ENCODE results near the gene DENND5A. TPM values are rescaled to one million over a fixed set of nuclear protein-coding genes. Genes with fewer than 3 reads are reported as not detected.

Gene DENND5A
- total RNA-seq, 1 experiment from 2014 or later, result 37.7 TPM

DNA sequence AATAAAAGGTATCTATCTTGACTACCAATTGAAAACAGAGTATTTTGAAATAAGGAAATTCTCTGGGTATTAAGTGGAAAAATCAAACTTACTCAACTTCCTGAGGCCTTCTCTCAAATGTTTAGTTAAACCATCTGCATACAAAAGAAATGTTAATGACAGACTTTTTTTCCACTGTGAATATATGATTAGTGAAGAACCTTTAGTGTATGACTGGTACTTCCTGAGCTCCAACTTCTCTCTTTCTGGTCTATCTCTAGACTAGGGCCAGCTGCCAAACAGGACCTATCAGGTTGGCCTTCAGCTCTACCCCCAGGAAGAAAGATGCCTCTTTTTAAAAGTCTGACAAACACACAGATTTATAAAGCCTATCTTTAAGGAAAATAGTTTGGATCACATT is 105.0 kb downstream of the DENND5A start:
- intact Hi-C loops (cut with micrococcal nuclease), result loop anchor here (10.0 kb wide), 1 partner anchor 105 kb away; the partner anchor contains the start of gene DENND5A
- Histone ChIP-seq H3K9me3 (ENCODE audit: low read length) (no peaks in the 10 kb centered on the region), H3F3A (ENCODE audit: low read length, unreplicated experiment) (no peaks in the 10 kb centered on the region), H3K79me2 (ENCODE audit: low read length) (no peaks in the 10 kb centered on the region), H4K20me1 (ENCODE audit: low read length) (0 out of 2 replicates have a peak, but pooled peaks cover 4% of the 10 kb centered on the region), H3K9ac (ENCODE audit: low read length) (no peak overlapping the region), H3K27ac (ENCODE audit: low read length) (no peak overlapping the region), H3K4me1 (ENCODE audit: insufficient read depth, low read length) (peaks cover 12% of the 10 kb centered on the region), H3K9me2 (replicated peaks; ENCODE audit: low read length) (no peaks in the 10 kb centered on the region), H3K27me3 (ENCODE audit: low read length) (no peaks in the 10 kb centered on the region), H2AFZ (ENCODE audit: low read length) (no peak overlapping the region), H3K4me2 (ENCODE audit: low read length) (no peak overlapping the region), H3K4me3 (ENCODE audit: low read length) (no peak overlapping the region), H3K36me3 (ENCODE audit: low read depth, low read length) (0 out of 2 replicates have a peak, but pooled peaks cover 4% of the 10 kb centered on the region)
- ATAC-seq, result peak; percentile 51
- TF ChIP-seq, protein P1, sequence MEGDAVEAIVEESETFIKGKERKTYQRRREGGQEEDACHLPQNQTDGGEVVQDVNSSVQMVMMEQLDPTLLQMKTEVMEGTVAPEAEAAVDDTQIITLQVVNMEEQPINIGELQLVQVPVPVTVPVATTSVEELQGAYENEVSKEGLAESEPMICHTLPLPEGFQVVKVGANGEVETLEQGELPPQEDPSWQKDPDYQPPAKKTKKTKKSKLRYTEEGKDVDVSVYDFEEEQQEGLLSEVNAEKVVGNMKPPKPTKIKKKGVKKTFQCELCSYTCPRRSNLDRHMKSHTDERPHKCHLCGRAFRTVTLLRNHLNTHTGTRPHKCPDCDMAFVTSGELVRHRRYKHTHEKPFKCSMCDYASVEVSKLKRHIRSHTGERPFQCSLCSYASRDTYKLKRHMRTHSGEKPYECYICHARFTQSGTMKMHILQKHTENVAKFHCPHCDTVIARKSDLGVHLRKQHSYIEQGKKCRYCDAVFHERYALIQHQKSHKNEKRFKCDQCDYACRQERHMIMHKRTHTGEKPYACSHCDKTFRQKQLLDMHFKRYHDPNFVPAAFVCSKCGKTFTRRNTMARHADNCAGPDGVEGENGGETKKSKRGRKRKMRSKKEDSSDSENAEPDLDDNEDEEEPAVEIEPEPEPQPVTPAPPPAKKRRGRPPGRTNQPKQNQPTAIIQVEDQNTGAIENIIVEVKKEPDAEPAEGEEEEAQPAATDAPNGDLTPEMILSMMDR (conservative IDR thresholded peaks at IDR 0.05; ENCODE audit: low read depth, low read length), result no peak
- TF ChIP-seq EZH2 (IDR thresholded peaks at IDR 0.05; ENCODE audit: low read length, unreplicated experiment) (no peak), EZH2phosphoT487 (IDR thresholded peaks at IDR 0.05; ENCODE audit: borderline replicate concordance, low read length) (no peak)
- no peak for DNase-seq
- no TSS peak for BruUV-seq (replicated peaks)
- ChIA-PET CTCF (no interaction called here), POLR2A (ENCODE audit: unreplicated experiment) (interaction anchor here (0.6 kb wide), 2 partner anchors 37 to 425 kb away, joined by 3 to 6 read pairs; no protein-coding TSS in a partner anchor)

DNA sequence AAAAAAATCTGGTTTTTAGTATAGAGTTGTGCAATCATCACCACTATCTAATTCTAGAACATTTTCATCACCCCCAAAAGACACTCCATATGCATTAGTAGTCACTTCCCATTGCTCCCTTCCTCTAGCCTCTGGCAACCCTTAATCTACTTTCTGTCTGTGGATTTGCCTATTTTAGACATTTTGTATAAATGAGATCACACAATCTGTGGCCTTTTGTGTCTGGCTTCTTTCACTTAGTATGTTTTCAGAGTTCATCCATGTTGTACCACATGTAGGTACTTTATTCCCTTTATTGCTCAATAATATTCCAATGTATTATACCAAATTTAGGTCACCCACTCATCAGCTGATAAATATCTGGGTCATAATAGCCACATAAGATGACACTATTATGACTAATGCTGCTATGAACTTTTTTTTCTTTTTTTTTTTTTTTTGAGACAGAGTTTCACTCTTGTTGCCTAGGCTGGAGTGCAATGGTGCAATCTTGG is 106.2 kb downstream of the DENND5A start:
- Histone ChIP-seq H3K9ac (ENCODE audit: low read length) (no peak overlapping the region), H2AFZ (ENCODE audit: low read length) (no peak overlapping the region), H3K9me3 (ENCODE audit: low read length) (no peaks in the 10 kb centered on the region), H3K9me2 (replicated peaks; ENCODE audit: low read length) (no peaks in the 10 kb centered on the region), H3K36me3 (ENCODE audit: low read depth, low read length) (0 out of 2 replicates have a peak, but pooled peaks cover 4% of the 10 kb centered on the region), H3K27ac (ENCODE audit: low read length) (no peak overlapping the region), H3K4me2 (ENCODE audit: low read length) (no peak overlapping the region), H3K4me3 (ENCODE audit: low read length) (no peak overlapping the region), H3F3A (ENCODE audit: low read length, unreplicated experiment) (no peaks in the 10 kb centered on the region), H3K79me2 (ENCODE audit: low read length) (no peaks in the 10 kb centered on the region), H3K27me3 (ENCODE audit: low read length) (no peaks in the 10 kb centered on the region), H4K20me1 (ENCODE audit: low read length) (0 out of 2 replicates have a peak, but pooled peaks cover 4% of the 10 kb centered on the region), H3K4me1 (ENCODE audit: insufficient read depth, low read length) (peaks cover 12% of the 10 kb centered on the region)
- ATAC-seq (peak; percentile 24; the same call in 1 of the 2 replicates), DNase-seq (peak; percentile 61)
- intact Hi-C loops (cut with micrococcal nuclease), result no loop called here
- TF ChIP-seq EZH2phosphoT487 (IDR thresholded peaks at IDR 0.05; ENCODE audit: borderline replicate concordance, low read length), result no peak
- TF ChIP-seq EZH2 (IDR thresholded peaks at IDR 0.05; ENCODE audit: low read length, unreplicated experiment), result no peak
- TF ChIP-seq, protein P1 (conservative IDR thresholded peaks at IDR 0.05; ENCODE audit: low read depth, low read length), result no peak
- CTCF ChIA-PET, result interaction anchor here (0.6 kb wide), 1 partner anchor 143 kb away, joined by 7 read pairs; no protein-coding TSS in a partner anchor
- no TSS peak for BruUV-seq (replicated peaks)
- POLR2A ChIA-PET (ENCODE audit: unreplicated experiment), result no interaction called here

DNA sequence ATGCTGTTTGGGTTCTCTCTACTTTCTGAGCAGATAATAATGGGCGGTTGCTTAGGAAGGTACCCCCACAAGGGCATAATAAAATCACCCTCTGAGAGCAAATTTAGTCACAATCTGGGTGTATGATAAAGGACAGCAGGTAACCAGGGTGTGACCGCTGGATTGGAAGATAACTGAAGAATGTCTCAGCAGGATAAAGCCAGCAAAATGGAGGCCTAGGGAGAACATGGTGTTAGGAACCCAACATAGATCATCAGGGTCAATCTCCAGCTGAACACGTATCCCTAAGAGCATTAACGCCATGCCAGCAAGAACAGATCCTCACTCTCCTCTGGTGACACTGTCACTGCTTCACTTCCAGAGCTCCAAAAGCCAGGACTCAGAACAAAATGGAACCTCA is 109.2 kb downstream of the DENND5A start:
- no peak overlapping the region for H2AFZ ChIP-seq (ENCODE audit: low read length)
- no peak overlapping the region for H3K4me2 ChIP-seq (ENCODE audit: low read length)
- intact Hi-C loops (cut with micrococcal nuclease), result no loop called here
- CTCF ChIA-PET, result no interaction called here
- no peak for DNase-seq
- no peaks in the 10 kb centered on the region for H3K79me2 ChIP-seq (ENCODE audit: low read length)
- no peak overlapping the region for H3K4me3 ChIP-seq (ENCODE audit: low read length)
- peaks cover 18% of the 10 kb centered on the region for H3K4me1 ChIP-seq (ENCODE audit: insufficient read depth, low read length)
- no peak overlapping the region for H3K27ac ChIP-seq (ENCODE audit: low read length)
- H3F3A ChIP-seq (ENCODE audit: low read length, unreplicated experiment), result no peaks in the 10 kb centered on the region
- no peak overlapping the region for H3K9ac ChIP-seq (ENCODE audit: low read length)
- no peak for ATAC-seq
- TF ChIP-seq, protein P1 (conservative IDR thresholded peaks at IDR 0.05; ENCODE audit: low read depth, low read length), result no peak
- no peak for TF ChIP-seq EZH2 (IDR thresholded peaks at IDR 0.05; ENCODE audit: low read length, unreplicated experiment)
- no peak for TF ChIP-seq EZH2phosphoT487 (IDR thresholded peaks at IDR 0.05; ENCODE audit: borderline replicate concordance, low read length)
- H4K20me1 ChIP-seq (ENCODE audit: low read length), result 0 out of 2 replicates have a peak, but pooled peaks cover 4% of the 10 kb centered on the region
- no peaks in the 10 kb centered on the region for H3K9me3 ChIP-seq (ENCODE audit: low read length)
- H3K9me2 ChIP-seq (replicated peaks; ENCODE audit: low read length), result no peaks in the 10 kb centered on the region
- no TSS peak for BruUV-seq (replicated peaks)
- H3K36me3 ChIP-seq (ENCODE audit: low read depth, low read length), result 0 out of 2 replicates have a peak, but pooled peaks cover 7% of the 10 kb centered on the region
- POLR2A ChIA-PET (ENCODE audit: unreplicated experiment), result no interaction called here
- no peaks in the 10 kb centered on the region for H3K27me3 ChIP-seq (ENCODE audit: low read length)

All from PC-3 (cell line).